HG03095 (cell line): ENCODE measurements around the gene B3GAT1.

Source experiments
- ATAC-seq: cut with Tn5 transposase; IDR thresholded peaks from one replicate; pipeline ENCODE4 v1.9.1; 2021; ENCODE audit warnings: moderate library complexity; ENCODE audit not compliant: unreplicated experiment

B3GAT1 gene

DNA sequence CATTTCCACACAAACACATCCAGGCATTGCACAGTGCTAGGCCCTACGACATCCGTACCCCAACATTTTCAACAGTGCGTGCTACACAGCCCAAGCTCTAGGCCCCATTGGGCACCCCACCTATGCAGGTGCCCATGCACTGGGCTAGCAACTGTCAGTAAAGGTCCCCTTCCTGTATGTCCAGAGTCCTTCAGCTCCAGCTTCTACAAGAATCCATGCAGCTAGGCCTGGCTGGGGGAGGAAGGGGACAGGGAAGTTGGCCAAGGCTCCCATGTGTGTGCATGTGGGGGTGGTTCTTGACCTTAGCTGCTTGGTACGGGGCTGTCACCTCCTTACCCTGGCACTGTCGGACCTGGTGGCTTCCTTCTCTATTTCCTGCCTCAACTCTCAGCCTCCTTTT lies 1.3 kb downstream of the B3GAT1 start:
- ATAC-seq, result no peak

- no peak for ATAC-seq
These were observed 2.3 kb downstream of the B3GAT1 start for GRCh38 chr11:134409552-134410429.

DNA sequence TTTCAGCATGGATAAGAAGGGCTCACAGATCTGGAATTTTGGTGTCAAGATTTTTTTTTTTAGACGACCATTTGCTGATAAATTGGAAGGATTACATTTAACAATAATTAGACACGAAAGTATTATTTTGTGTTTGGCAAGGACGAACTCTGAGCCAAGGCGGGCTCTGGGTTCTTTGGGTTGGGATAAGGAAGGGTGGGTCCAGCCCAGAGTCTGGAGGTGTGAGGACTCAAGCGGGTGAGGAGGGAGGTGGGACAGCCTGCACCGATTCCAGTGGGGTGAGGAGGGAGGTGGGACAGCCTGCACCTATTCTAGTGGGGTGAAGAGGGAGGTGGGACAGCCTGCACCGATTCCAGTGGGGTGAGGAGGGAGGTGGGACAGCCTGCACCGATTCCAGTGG lies 4.1 kb downstream of the B3GAT1 start:
- no peak for ATAC-seq

- no peak for ATAC-seq
These were observed 4.7 kb downstream of the B3GAT1 start for GRCh38 chr11:134407321-134407828.

DNA sequence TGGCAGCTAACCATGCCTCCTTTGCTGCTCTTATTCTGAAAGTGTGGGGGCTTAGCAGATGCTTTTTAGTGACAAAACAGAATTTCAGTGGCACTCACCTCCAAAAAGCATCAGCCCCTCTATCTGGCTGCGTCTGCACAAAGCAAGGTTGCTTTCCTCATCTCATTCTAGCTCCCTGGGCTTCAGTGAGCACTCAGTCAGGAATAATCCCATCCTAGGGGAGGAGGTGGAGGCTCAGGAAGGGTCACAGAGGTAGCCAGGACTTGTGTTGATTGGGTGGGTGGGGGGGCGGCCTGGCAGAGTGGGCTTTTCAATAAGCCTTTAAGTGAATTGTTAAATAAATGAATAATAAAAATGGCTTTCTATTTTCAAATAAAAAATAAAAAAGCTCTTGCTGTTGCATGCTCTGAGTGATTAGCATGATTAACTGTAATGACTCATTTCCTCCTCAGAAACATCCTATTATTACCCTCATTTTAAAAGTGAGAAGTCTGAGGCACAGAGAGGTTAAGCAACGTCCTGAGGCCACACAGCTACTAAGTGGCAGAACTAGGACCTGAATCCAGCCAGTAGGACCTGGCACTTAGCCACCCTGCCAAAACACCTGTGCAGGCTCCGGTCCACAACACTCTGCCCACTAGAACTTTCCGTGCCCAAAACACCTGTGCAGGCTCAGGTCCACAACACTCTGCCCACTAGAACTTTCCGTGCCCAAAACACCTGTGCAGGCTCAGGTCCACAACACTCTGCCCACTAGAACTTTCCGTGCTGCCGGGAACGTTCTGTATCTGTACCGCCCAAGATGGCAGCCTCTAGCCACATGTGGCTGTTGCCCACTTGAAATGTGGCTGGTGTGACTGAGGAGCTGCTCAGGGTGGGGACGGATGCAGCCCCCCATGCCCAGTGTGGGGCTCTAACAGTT lies 5.5 kb downstream of the B3GAT1 start:
- ATAC-seq, result no peak

DNA sequence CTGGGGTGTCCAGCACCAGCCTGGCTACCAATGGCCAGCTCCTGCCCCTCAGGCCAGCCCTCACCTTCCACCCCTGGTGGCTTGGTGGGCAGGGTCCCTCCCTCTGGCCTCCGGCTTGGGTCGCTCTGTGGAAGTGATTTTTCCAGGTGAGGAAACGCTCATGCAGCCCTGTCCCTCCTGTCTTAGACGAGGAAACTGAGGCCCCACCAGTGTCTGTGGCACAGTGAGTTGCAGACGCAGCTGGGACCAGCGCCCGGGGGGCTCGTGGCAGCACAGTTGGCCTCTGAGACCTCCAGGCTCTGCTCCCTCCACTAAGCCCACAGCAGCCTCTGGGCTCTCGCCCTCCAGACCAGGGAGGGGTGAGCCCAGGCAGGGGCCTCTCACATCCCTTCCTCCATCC lies 6.2 kb downstream of the B3GAT1 start:
- ATAC-seq, result no peak

DNA sequence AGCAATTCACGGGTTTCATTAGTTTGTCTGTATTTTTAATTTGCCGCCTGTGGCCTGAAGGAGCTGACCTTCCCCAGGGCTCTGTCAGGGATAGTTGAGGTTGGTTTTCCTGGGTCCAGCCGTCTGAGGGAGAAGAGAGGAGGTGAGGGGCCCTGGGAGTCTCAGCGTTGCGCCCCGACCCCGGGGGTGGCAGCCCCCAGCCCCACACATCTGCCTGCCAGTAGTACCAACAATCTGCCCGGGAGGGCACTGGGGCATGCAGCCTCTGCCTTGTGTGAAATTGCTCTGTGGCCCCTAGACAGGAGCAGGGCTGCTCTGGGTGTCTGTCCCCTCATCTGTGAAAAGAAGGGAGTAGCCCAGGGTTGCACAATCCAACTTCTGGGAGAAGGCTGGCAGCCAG lies 6.6 kb downstream of the B3GAT1 start:
- ATAC-seq, result no peak

- no peak for ATAC-seq
These were observed 7.3 kb downstream of the B3GAT1 start for GRCh38 chr11:134404575-134405341.

DNA sequence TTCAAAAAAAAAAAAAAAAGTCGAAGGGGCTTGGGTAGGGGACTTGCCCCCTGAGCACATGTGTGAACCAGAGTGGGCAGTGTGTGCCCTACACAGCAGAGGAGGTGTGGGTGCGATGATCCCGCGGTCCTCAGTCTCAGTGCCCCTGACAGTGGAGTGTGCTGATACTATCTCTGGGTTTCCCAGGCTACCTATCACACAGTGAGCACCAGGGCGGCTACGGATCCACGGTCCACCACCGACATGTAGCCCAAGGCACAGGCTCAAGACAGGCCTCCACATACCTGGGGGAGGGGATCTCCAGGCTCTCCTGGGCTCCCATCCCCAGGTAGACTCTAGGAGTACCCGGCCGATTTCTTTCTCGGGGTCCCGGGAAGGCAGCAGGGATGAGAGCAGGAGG lies 9.1 kb downstream of the B3GAT1 start:
- no peak for ATAC-seq

GRCh38 chr11:134401825-134402809 lies 9.9 kb downstream of the B3GAT1 start:
- no peak for ATAC-seq

- ATAC-seq, result no peak
These were observed 12.0 kb downstream of the B3GAT1 start for GRCh38 chr11:134399996-134400395.

DNA sequence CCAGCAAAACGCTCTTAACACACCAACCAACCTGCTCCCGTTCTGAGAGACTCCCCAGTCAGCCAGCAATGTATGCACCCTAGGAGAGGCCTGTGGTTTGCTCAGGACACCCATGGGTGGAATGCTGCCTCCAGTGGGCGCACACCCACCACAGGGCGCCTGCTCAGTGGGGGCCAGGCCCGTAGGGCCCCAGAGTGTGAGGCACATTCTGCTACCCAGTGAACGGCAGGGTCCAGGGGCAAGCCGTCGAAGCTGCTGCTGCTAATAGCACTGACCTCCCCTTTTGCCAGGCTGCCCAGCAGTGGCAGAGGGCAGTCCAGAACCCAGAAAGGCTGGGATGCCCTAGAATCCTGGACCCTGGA lies 12.8 kb downstream of the B3GAT1 start:
- ATAC-seq, result no peak

GRCh38 chr11:134398644-134399292 lies 13.3 kb downstream of the B3GAT1 start:
- no peak for ATAC-seq

DNA sequence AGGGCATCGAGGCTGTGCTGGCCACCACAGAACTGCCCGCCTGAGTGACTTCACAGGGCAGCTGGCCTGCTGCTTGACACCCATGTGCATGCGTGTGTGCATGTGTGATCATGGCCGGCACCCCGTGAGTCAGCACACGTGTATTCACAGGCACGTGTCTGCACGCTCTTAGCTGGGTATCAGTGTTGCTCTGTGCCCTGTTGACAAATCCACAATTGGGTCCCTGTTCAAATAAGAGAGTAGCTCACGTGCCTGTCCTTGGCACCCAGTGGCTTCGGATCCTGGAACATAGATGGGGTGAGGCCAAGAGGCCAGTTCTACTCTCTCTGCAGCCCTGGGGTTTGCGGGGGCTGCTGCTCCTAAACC lies 14.0 kb downstream of the B3GAT1 start:
- ATAC-seq, result no peak

- ATAC-seq, result no peak
These were observed 14.6 kb downstream of the B3GAT1 start for GRCh38 chr11:134397304-134398078.

- no peak for ATAC-seq
These were observed 17.0 kb downstream of the B3GAT1 start for GRCh38 chr11:134395002-134395401.

DNA sequence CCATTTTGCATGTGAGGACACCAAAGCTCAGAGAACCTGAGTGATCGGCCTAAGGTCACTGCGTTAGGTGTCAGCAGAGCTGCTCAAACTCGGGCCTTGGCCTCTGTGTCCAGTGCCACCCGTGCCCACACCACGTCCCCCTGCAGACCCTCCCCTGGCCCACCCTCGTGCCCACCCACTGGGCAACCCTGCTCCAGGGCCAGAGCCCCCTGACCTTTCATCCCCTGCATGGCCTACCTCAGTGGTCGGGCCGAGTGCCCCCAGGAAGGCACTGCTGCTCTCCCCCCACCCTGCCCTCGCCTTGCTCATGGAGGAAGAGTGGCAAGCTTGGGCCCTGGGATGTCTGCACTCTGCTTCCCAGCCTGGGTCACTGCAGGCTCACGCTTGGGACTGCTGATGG lies 17.7 kb downstream of the B3GAT1 start:
- no peak for ATAC-seq

- ATAC-seq, result no peak
These were observed 18.4 kb downstream of the B3GAT1 start for GRCh38 chr11:134393638-134394037.
